OCI-LY7 (cell line): Measurements from ENCODE around the gene ZBTB9. TPM values are rescaled to one million over a fixed set of nuclear protein-coding genes. Genes with fewer than 3 reads are reported as not detected.

Experiments
- BruUV-seq: library from RNA; stranded (reverse); fragments of 400-500 nt; replicated peaks from 2 replicates; lab custom pipeline; 2021; lab: Mats Ljungman, UMichigan
- CTCF ChIA-PET: fragments of 300-600 bp; sonication (Branson Sonifier 250); formaldehyde crosslinking; loops from one replicate; lab custom pipeline; 2022; ENCODE audit warnings: antibody characterized with exemption; ENCODE audit not compliant: unreplicated experiment; lab: Charles Lee
- POLR2A ChIA-PET: fragments of 300-600 bp; sonication (Branson Sonifier 250); formaldehyde crosslinking; loops from one replicate; lab custom pipeline; 2022; ENCODE audit warnings: antibody characterized with exemption; lab: Charles Lee
- DNase-seq: peaks from one replicate; pipeline ENCODE4 v3.0.0-alpha.2; 2015; ENCODE audit warnings: low spot score
- H2AFZ ChIP-seq: fragments of 200-600 bp; sonication (generic), shearing (Covaris generic); 2 replicates; pipeline ENCODE4 v1.6.1; 2014; ENCODE audit warnings: mild to moderate bottlenecking, antibody characterized with exemption, low read length, moderate library complexity
- H3K27ac ChIP-seq: fragments of 200-600 bp; sonication (generic); 2 replicates; pipeline ENCODE4 v1.5.1; 2014; ENCODE audit warnings: mixed run types, low read depth, mild to moderate bottlenecking, moderate library complexity, low read length, inconsistent platforms; ENCODE audit not compliant: poor library complexity, severe bottlenecking
- H3K36me3 ChIP-seq: fragments of 200-600 bp; sonication (generic); 2 replicates; pipeline ENCODE4 v1.6.1; 2014; ENCODE audit warnings: mild to moderate bottlenecking, antibody characterized with exemption, low read length, moderate library complexity, mixed read lengths; ENCODE audit not compliant: insufficient read depth
- H3K4me1 ChIP-seq: fragments of 200-600 bp; sonication (generic); 2 replicates; pipeline ENCODE4 v1.5.1; 2014; ENCODE audit warnings: mild to moderate bottlenecking, low read length; ENCODE audit not compliant: insufficient read depth, poor library complexity, severe bottlenecking
- H3K4me2 ChIP-seq: fragments of 200-600 bp; sonication (generic); 2 replicates; pipeline ENCODE4 v1.6.1; 2014; ENCODE audit warnings: mild to moderate bottlenecking, low read length
- H3K4me3 ChIP-seq: fragments of 200-600 bp; sonication (generic); 2 replicates; pipeline ENCODE4 v1.5.1; 2014; ENCODE audit warnings: mild to moderate bottlenecking, low read depth, low read length; ENCODE audit not compliant: poor library complexity, severe bottlenecking
- H3K79me2 ChIP-seq: fragments of 200-600 bp; sonication (generic); 2 replicates; pipeline ENCODE4 v1.6.1; 2016; ENCODE audit warnings: low read depth, mild to moderate bottlenecking, low read length, moderate library complexity, mixed read lengths; ENCODE audit not compliant: insufficient read depth
- H3K9me2 ChIP-seq: fragments of 200-600 bp; sonication (generic); 2 replicates; pipeline ENCODE4 v1.6.1; 2016; ENCODE audit warnings: mild to moderate bottlenecking, low read length, mixed read lengths; ENCODE audit not compliant: insufficient read depth
- H3K9me3 ChIP-seq: fragments of 200-600 bp; sonication (generic); 2 replicates; pipeline ENCODE4 v1.6.1; 2014; ENCODE audit warnings: mild to moderate bottlenecking, mixed run types, low read length, mixed read lengths
- H4K20me1 ChIP-seq: fragments of 200-600 bp; sonication (generic); 2 replicates; pipeline ENCODE4 v1.6.1; 2014; ENCODE audit warnings: mild to moderate bottlenecking, antibody characterized with exemption, low read length, moderate library complexity, mixed read lengths; ENCODE audit not compliant: insufficient read depth
- CTCF ChIP-seq: fragments of 200-600 bp; sonication (generic); conservative IDR thresholded peaks from 2 replicates; pipeline ENCODE4 v1.5.1; 2014; ENCODE audit warnings: mild to moderate bottlenecking, antibody characterized with exemption, low read length, moderate library complexity, mixed read lengths
- EZH2phosphoT487 ChIP-seq: fragments of 200-600 bp; sonication (generic); IDR thresholded peaks from 2 replicates; pipeline ENCODE4 v1.6.1; 2018; ENCODE audit warnings: low read depth, borderline replicate concordance, mild to moderate bottlenecking, mixed run types, antibody characterized with exemption, low read length, moderate library complexity, mixed read lengths
- intact Hi-C: fragments of 100-400 bp; cut with micrococcal nuclease; formaldehyde crosslinking; loops from one replicate; pipeline ENCODE4 v1.10.0; 2022; ENCODE audit not compliant: unreplicated experiment
- total RNA-seq, 2 experiments: library from RNA; depleted of rRNA in 1 of 2; stranded (reverse); fragments of >200 nt in 1 of 2; shearing (Covaris generic) in 1 of 2; gene quantifications; 2 replicates each; pipeline ENCODE4 v1.2.3, GENCODE V29; 2014 to 2022

Gene ZBTB9
- total RNA-seq, 2 experiments from 2014 or later, result 6.8 to 7.7 TPM

GRCh38 chr6:33437666-33438065 lies 16.7 kb upstream of the ZBTB9 start:
- Histone ChIP-seq H3K4me3 (no peak overlapping the region), H3K27ac (no peak overlapping the region), H3K4me2 (no peak overlapping the region), H3K36me3 (peaks cover 64% of the 10 kb centered on the region), H3K4me1 (peaks cover 7% of the 10 kb centered on the region), H4K20me1 (no peaks in the 10 kb centered on the region), H3K9me2 (no peaks in the 10 kb centered on the region), H2AFZ (no peak overlapping the region), H3K79me2 (no peaks in the 10 kb centered on the region), H3K9me3 (no peaks in the 10 kb centered on the region)
- CTCF ChIA-PET, result no interaction called here
- no TSS peak for BruUV-seq
- TF ChIP-seq CTCF (no peak), EZH2phosphoT487 (no peak)
- POLR2A ChIA-PET, result no interaction called here
- no peak for DNase-seq
- intact Hi-C loops, result no loop called here

- Histone ChIP-seq H3K27ac (no peak overlapping the region), H3K4me3 (no peak overlapping the region), H3K9me2 (no peaks in the 10 kb centered on the region), H2AFZ (no peak overlapping the region), H3K4me2 (no peak overlapping the region), H3K79me2 (no peaks in the 10 kb centered on the region), H3K36me3 (peaks cover 78% of the 10 kb centered on the region), H3K4me1 (no peaks in the 10 kb centered on the region), H3K9me3 (no peaks in the 10 kb centered on the region), H4K20me1 (no peaks in the 10 kb centered on the region)
- BruUV-seq, result no TSS peak
- ChIA-PET POLR2A (interaction anchor here (0.9 to 1.0 kb wide), 2 partner anchors 8 to 15 kb away, joined by 3 read pairs; partner anchors contain the start of gene ZBTB9), CTCF (no interaction called here)
- intact Hi-C loops, result no loop called here
- TF ChIP-seq CTCF (no peak), EZH2phosphoT487 (no peak)
- no peak for DNase-seq
Observed at GRCh38 chr6:33438978-33439594, 15.3 kb upstream of the ZBTB9 start.

GRCh38 chr6:33439956-33440648 lies 14.3 kb upstream of the ZBTB9 start:
- ChIA-PET CTCF (no interaction called here), POLR2A (interaction anchor here (0.9 to 1.0 kb wide), 2 partner anchors 9 to 14 kb away, joined by 3 read pairs; partner anchors contain the start of gene ZBTB9)
- Histone ChIP-seq H3K27ac (no peak overlapping the region), H3K9me2 (no peaks in the 10 kb centered on the region), H3K4me3 (no peak overlapping the region), H3K4me1 (no peaks in the 10 kb centered on the region), H3K4me2 (no peak overlapping the region), H3K36me3 (peaks cover 87% of the 10 kb centered on the region), H2AFZ (no peak overlapping the region), H3K79me2 (no peaks in the 10 kb centered on the region), H4K20me1 (no peaks in the 10 kb centered on the region), H3K9me3 (no peaks in the 10 kb centered on the region)
- intact Hi-C loops, result no loop called here
- DNase-seq, result no peak
- TF ChIP-seq EZH2phosphoT487 (no peak), CTCF (no peak)
- no TSS peak for BruUV-seq
